ENCODE results near the gene EIF2S1. TPM values are rescaled to one million over a fixed set of nuclear protein-coding genes. Genes with fewer than 3 reads are reported as not detected.

The EIF2S1 gene
- total RNA-seq = 87.8 and 108 TPM in 2 replicates

GRCh38 chr14:67359775-67360469, at the start of gene EIF2S1, which contains the start of gene ATP6V1D:
TSS of gene EIF2S1 (plus strand) at chr14:67360328. CDS start at chr14:67364768, 4,440 bp downstream.
TSS of gene ATP6V1D (minus strand) at chr14:67359804. CDS start at chr14:67359698, 106 bp downstream.

GRCh38 chr14:67411820-67412421, 51.8 kb downstream of the EIF2S1 start, which contains the start of gene PLEK2:
TSS of gene PLEK2 (minus strand) at chr14:67412165. CDS start at chr14:67412059, 106 bp downstream.

Other genes with a start within 250 kb of the EIF2S1 start
- gene GARIN2, start 170.9 kb upstream of the EIF2S1 start, total RNA-seq = not detected in 2 replicates
- 6.6 and 12.4 TPM in 2 replicates for gene PALS1, start 118.9 kb upstream of the EIF2S1 start, total RNA-seq
- 53.6 and 77.0 TPM in 2 replicates for gene ATP6V1D, start 524 bp upstream of the EIF2S1 start, total RNA-seq
- gene PLEK2, start 51.8 kb downstream of the EIF2S1 start, total RNA-seq = 2.6 and 3.2 TPM in 2 replicates
- gene TMEM229B, start 128.4 kb downstream of the EIF2S1 start, total RNA-seq = 0.12 and 1.8 TPM in 2 replicates
- under 0.01 and 0.58 TPM in 2 replicates for gene PLEKHH1, start 173.0 kb downstream of the EIF2S1 start, total RNA-seq
- 11.9 and 12.2 TPM in 2 replicates for gene PIGH, start 239.9 kb downstream of the EIF2S1 start, total RNA-seq